NT2/D1 (cell line): ENCODE measurements around the gene FBXL4.

ENCODE experiments used
- DNase-seq: peaks from one replicate; pipeline ENCODE4 v3.0.0-alpha.2; 2011; ENCODE audit warnings: low read depth, low spot score
- H3K27me3 ChIP-seq: 2 replicates; pipeline ENCODE4 v1.6.0; 2011; ENCODE audit warnings: mild to moderate bottlenecking; ENCODE audit not compliant: insufficient read length, insufficient read depth
- H3K36me3 ChIP-seq: 2 replicates; pipeline ENCODE4 v1.6.1; 2011; ENCODE audit warnings: mild to moderate bottlenecking, low read length, mixed read lengths; ENCODE audit not compliant: insufficient read depth, insufficient read length
- H3K4me1 ChIP-seq: 2 replicates; pipeline ENCODE4 v1.5.1; 2011; ENCODE audit not compliant: insufficient read depth, insufficient read length
- H3K4me3 ChIP-seq: 2 replicates; pipeline ENCODE4 v1.5.1; 2011; ENCODE audit warnings: low read depth; ENCODE audit not compliant: insufficient read length
- H3K9ac ChIP-seq: 2 replicates; pipeline ENCODE4 v1.6.0; 2011; ENCODE audit warnings: low read depth; ENCODE audit not compliant: insufficient read length
- H3K9me3 ChIP-seq: 2 replicates; pipeline ENCODE4 v1.5.1; 2011; ENCODE audit warnings: mild to moderate bottlenecking, low read length; ENCODE audit not compliant: insufficient read depth
- SUZ12 ChIP-seq: IDR thresholded peaks from 2 replicates; pipeline ENCODE4 v1.6.1; 2011; ENCODE audit not compliant: insufficient read length, insufficient read depth; ENCODE audit errors: extremely low read depth
- YY1 ChIP-seq: IDR thresholded peaks from 2 replicates; pipeline ENCODE4 v1.6.1; 2011; ENCODE audit not compliant: insufficient read length, insufficient read depth
- ZNF274 ChIP-seq: IDR thresholded peaks from 2 replicates; pipeline ENCODE4 v1.6.1; 2011; ENCODE audit warnings: mild to moderate bottlenecking, low read depth, low read length

FBXL4 gene

DNA sequence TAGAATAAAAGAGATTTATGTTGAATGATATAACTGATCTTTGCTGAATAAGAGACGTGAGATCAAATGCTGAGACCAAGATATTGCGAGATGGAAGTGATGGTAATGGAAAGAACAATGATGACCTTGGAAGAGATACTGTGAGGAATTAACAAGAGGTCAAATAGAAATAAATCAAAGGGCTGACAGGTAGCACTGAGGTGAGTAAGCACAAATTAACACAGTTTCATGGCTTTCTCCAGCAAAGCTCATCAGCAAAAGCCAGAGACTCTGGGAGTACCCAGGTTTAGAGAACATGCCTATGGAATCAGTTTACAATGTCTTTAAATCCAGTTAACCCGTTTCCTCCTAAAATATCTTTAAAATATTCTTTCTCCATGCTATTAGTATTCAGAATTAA, 60.1 kb downstream of the FBXL4 start:
- no peak for DNase-seq

DNA sequence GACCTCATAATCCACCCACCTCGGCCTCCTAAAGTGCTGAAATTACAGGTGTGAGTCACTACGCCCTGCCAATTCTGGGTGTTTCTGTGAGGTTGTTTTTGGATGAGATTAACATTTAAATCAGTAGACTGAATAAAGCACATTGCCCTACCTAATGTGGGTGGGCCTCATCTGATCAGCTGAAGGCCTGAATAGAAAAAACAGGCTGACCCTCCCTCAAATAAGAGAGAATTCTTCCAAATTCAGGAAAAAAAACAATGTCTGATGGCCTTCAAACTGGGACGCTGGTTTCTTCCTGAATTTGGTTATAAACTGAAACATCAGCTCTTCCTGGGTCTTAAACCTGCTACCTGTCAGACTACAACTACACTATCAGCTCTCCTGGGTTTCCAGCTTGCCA, 62.4 kb downstream of the FBXL4 start:
- H3K4me3 ChIP-seq, result no peak overlapping the region
- no peak for TF ChIP-seq SUZ12
- no peak for TF ChIP-seq ZNF274
- no peak for TF ChIP-seq YY1
- no peak overlapping the region for H3K9ac ChIP-seq
- no peaks in the 10 kb centered on the region for H3K36me3 ChIP-seq
- H3K4me1 ChIP-seq, result no peaks in the 10 kb centered on the region
- no peaks in the 10 kb centered on the region for H3K9me3 ChIP-seq
- H3K27me3 ChIP-seq, result no peaks in the 10 kb centered on the region
- DNase-seq, result no peak

More for the DNA sequence above, 60.1 kb downstream of the FBXL4 start:
- no peak for TF ChIP-seq YY1
- no peak for TF ChIP-seq SUZ12
- TF ChIP-seq ZNF274, result no peak
- Histone ChIP-seq H3K36me3 (no peaks in the 10 kb centered on the region), H3K27me3 (no peaks in the 10 kb centered on the region), H3K9ac (no peak overlapping the region), H3K9me3 (no peaks in the 10 kb centered on the region), H3K4me1 (no peaks in the 10 kb centered on the region), H3K4me3 (no peak overlapping the region)

DNA sequence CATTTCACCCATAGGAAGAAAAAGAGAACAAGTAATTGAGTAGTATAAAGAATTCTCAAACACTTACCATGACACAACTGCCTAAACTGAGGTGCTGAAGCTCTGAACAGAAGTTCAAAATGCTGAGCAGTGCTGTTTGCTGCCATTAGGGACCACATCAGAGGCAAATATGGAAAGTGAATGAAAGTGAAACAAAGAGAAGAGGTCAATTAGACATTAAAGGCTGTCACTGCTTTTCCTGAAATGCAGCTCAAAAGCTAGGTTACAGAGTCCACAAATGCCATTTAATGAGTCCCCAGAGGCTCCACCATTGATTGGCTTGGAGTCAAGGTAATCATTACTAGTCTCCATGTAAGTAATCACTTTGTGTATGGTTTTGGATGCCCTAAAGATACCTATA, 67.3 kb downstream of the FBXL4 start:
- DNase-seq, result no peak
- H3K36me3 ChIP-seq, result no peaks in the 10 kb centered on the region
- TF ChIP-seq SUZ12 (no peak), YY1 (no peak), ZNF274 (no peak)
- no peak overlapping the region for H3K9ac ChIP-seq
- no peak overlapping the region for H3K4me3 ChIP-seq
- H3K9me3 ChIP-seq, result no peaks in the 10 kb centered on the region
- H3K27me3 ChIP-seq, result no peaks in the 10 kb centered on the region
- no peaks in the 10 kb centered on the region for H3K4me1 ChIP-seq

DNA sequence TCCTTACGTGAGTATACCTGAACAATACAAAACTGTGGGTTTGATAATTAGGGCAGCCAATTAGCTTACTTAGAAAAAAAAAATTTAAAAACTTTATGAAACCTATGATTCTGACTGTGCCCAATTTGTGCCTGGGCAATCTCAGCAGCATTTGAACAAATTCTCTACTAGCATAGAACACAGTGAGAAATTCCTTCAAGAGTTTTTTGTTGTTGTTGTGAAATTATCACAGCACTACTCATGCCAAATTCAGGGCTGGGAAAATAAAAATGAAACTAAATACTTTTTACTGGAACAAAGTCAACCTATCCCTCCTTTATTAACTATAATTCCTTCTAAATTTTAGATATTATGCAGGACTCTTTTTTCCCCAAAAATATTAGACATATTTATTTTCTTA, 70.5 kb downstream of the FBXL4 start:
- Histone ChIP-seq H3K9me3 (no peaks in the 10 kb centered on the region), H3K4me1 (no peaks in the 10 kb centered on the region), H3K36me3 (no peaks in the 10 kb centered on the region), H3K4me3 (no peak overlapping the region), H3K9ac (no peak overlapping the region), H3K27me3 (no peaks in the 10 kb centered on the region)
- no peak for TF ChIP-seq ZNF274
- no peak for TF ChIP-seq SUZ12
- no peak for TF ChIP-seq YY1
- no peak for DNase-seq

DNA sequence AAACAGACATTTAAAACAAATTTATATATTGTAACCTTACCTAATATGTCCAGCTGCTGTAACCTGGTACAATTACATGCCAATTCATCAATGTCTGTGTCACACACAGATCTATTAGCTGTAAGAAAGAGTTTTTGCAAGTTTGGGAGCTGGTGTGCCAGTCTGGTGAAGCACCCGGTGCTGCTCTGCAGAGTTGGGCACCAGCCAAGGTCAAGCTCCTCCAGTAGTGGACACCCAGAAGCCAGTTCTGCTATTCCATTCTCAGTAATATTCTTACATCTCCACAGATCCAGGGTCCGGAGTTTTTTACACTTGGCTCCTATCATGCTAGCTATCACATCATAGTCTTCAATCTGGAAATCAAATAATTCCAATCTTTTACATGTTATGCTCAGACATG, 72.4 kb downstream of the FBXL4 start:
- no peak overlapping the region for H3K9ac ChIP-seq
- no peak for DNase-seq
- no peak overlapping the region for H3K4me3 ChIP-seq
- no peak for TF ChIP-seq SUZ12
- TF ChIP-seq ZNF274, result no peak
- TF ChIP-seq YY1, result no peak
- no peaks in the 10 kb centered on the region for H3K9me3 ChIP-seq
- no peaks in the 10 kb centered on the region for H3K27me3 ChIP-seq
- no peaks in the 10 kb centered on the region for H3K4me1 ChIP-seq
- H3K36me3 ChIP-seq, result no peaks in the 10 kb centered on the region

DNA sequence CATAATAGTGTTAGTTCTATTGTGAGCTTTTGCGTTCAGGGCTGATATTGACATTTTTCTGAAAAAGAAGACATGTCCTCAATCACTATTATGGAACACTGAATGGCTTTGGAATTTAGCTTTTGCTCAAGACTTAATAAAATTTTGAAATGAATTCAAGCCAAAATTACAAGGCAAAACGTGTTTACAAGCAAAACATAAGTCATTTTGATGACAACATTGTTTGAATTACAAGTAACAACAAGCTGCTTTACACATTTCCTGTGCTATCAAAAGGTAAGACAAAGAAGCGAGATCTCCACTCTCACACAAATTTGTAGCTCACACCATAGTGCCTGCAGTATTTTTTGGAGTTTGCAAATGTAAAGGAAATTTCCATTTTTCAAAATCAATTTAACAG, 75.9 kb downstream of the FBXL4 start:
- no peak overlapping the region for H3K9ac ChIP-seq
- no peak for DNase-seq
- no peaks in the 10 kb centered on the region for H3K27me3 ChIP-seq
- TF ChIP-seq ZNF274, result no peak
- no peak for TF ChIP-seq YY1
- no peak for TF ChIP-seq SUZ12
- H3K36me3 ChIP-seq, result no peaks in the 10 kb centered on the region
- H3K4me3 ChIP-seq, result no peak overlapping the region
- H3K9me3 ChIP-seq, result no peaks in the 10 kb centered on the region
- H3K4me1 ChIP-seq, result no peaks in the 10 kb centered on the region

DNA sequence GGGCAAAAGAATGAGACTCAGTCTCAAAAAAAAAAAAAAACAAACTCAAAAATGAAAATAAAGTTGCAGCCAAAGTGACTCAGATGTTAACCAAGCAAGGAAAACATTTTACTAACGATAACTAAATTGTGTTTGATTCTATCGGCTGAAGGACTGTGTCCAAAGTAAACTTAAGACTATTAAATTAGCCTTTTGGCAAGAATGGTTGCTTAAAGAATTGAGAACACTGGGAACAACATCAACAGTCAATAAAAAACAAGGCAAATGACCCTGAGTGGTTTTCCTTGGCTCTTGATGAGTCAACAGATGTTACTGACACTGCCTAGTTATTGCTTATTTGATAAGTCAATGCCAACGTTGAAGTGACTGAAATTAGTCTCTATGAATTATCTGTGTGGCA, 76.7 kb downstream of the FBXL4 start:
- DNase-seq, result no peak
- TF ChIP-seq ZNF274 (no peak), YY1 (no peak), SUZ12 (no peak)
- H3K4me1 ChIP-seq, result no peaks in the 10 kb centered on the region
- H3K36me3 ChIP-seq, result no peaks in the 10 kb centered on the region
- no peaks in the 10 kb centered on the region for H3K27me3 ChIP-seq
- H3K9ac ChIP-seq, result no peak overlapping the region
- no peak overlapping the region for H3K4me3 ChIP-seq
- H3K9me3 ChIP-seq, result no peaks in the 10 kb centered on the region

DNA sequence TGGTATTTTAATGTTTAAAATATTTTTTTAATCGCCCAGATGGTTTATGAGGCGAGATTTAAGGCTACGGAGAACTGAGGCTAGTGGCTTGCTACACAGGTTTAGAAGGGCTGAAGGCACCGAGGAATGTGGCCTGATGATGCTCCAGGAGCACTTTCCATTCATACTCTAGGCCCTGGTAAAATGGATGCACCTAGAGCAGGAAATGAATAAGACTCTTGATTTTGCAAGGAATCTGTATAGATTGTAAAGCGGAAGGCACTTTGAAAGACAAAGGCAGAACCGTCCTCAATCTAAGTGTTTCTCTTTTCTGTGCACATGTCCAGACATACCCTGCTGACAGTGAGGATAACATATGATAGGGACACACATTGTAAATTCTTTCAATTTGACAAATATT, 83.2 kb downstream of the FBXL4 start:
- Histone ChIP-seq H3K27me3 (no peaks in the 10 kb centered on the region), H3K9me3 (no peaks in the 10 kb centered on the region), H3K4me1 (no peaks in the 10 kb centered on the region), H3K9ac (no peak overlapping the region), H3K4me3 (no peak overlapping the region), H3K36me3 (no peaks in the 10 kb centered on the region)
- TF ChIP-seq SUZ12 (no peak), YY1 (no peak), ZNF274 (no peak)
- no peak for DNase-seq
